Naive thymus-derived CD4-positive, alpha-beta T cell (primary cell): ENCODE measurements around the gene APOH. TPM values are rescaled to one million over a fixed set of nuclear protein-coding genes. Genes with fewer than 3 reads are reported as not detected.

ENCODE experiments used
- ATAC-seq: fragments of 150-1000 bp; cut with Tn5 transposase; 2 replicates; pipeline ENCODE4 v1.10.0; 2021; ENCODE audit warnings: mild to moderate bottlenecking, moderate library complexity
- CTCF ChIA-PET: fragments of 350-600 bp; sonication (Branson Sonifier 250); formaldehyde crosslinking; loops from one replicate; lab custom pipeline; 2021; ENCODE audit warnings: antibody characterized with exemption; lab: Charles Lee
- POLR2A ChIA-PET: fragments of 350-600 bp; sonication (Branson Sonifier 250); formaldehyde crosslinking; loops from one replicate; lab custom pipeline; 2021; ENCODE audit warnings: antibody characterized with exemption, inconsistent platforms; lab: Charles Lee
- DNase-seq, 9 donors: peaks; one replicate each; pipeline versions ENCODE4 v3.0.0 to v3.0.0-alpha.2; 2020 to 2022; ENCODE audit warnings: mixed read lengths in 1 of 9
- H3K27ac ChIP-seq: one replicate; pipeline ENCODE4 v1.7.0; 2013; ENCODE audit warnings: mild to moderate bottlenecking, low read depth, low read length, moderate library complexity
- H3K27me3 ChIP-seq, 2 donors: one replicate each; pipeline ENCODE4 v1.7.0; 2013; ENCODE audit warnings: low read length in 2 of 2, mild to moderate bottlenecking in 2 of 2, moderate library complexity in 2 of 2; ENCODE audit not compliant: control insufficient read depth in 2 of 2, insufficient read depth in 2 of 2
- H3K36me3 ChIP-seq, 3 experiments: 1 replicate in 2 of 3; 2 replicates in 1 of 3; pipeline ENCODE4 v1.7.0; 2013; ENCODE audit warnings: low read length in 3 of 3, mild to moderate bottlenecking in 3 of 3, moderate library complexity in 1 of 3; ENCODE audit not compliant: insufficient read depth in 3 of 3, control insufficient read depth in 2 of 3
- H3K4me1 ChIP-seq, 2 donors: one replicate each; pipeline ENCODE4 v1.7.0; 2013; ENCODE audit warnings: low read length in 2 of 2, mild to moderate bottlenecking in 2 of 2, moderate library complexity in 1 of 2; ENCODE audit not compliant: control insufficient read depth in 2 of 2, insufficient read depth in 2 of 2
- H3K4me3 ChIP-seq: 2 replicates; pipeline ENCODE4 v1.7.0; 2013; ENCODE audit warnings: mild to moderate bottlenecking, low read length
- H3K9me3 ChIP-seq, 3 experiments: 1 replicate in 2 of 3; 2 replicates in 1 of 3; pipeline ENCODE4 v1.7.0; 2013; ENCODE audit warnings: low read length in 3 of 3; ENCODE audit not compliant: control insufficient read depth in 2 of 3
- H3K27ac Mint-ChIP-seq, 9 donors: one replicate each; pipeline ENCODE4 v1.8.0; 2020 to 2022; ENCODE audit warnings: mixed read lengths in 9 of 9, mild to moderate bottlenecking in 8 of 9, moderate library complexity in 5 of 9, inconsistent platforms in 2 of 9
- H3K27me3 Mint-ChIP-seq, 5 donors: one replicate each; pipeline ENCODE4 v1.8.0; 2021 to 2022; ENCODE audit warnings: mixed read lengths in 5 of 5, mild to moderate bottlenecking in 1 of 5
- H3K36me3 Mint-ChIP-seq, 5 donors: one replicate each; pipeline ENCODE4 v1.8.0; 2020 to 2022; ENCODE audit warnings: mixed read lengths in 5 of 5, mild to moderate bottlenecking in 3 of 5, inconsistent platforms in 1 of 5
- H3K4me1 Mint-ChIP-seq, 7 donors: one replicate each; pipeline ENCODE4 v1.8.0; 2020 to 2022; ENCODE audit warnings: mixed read lengths in 7 of 7, mild to moderate bottlenecking in 3 of 7, inconsistent platforms in 1 of 7
- H3K4me3 Mint-ChIP-seq, 10 donors: one replicate each; pipeline ENCODE4 v1.8.0; 2020 to 2022; ENCODE audit warnings: mild to moderate bottlenecking in 10 of 10, mixed read lengths in 10 of 10, moderate library complexity in 6 of 10, inconsistent platforms in 2 of 10
- H3K9me3 Mint-ChIP-seq, 11 donors: one replicate each; pipeline ENCODE4 v1.8.0; 2020 to 2022; ENCODE audit warnings: mixed read lengths in 11 of 11, mild to moderate bottlenecking in 4 of 11, inconsistent platforms in 1 of 11, moderate library complexity in 1 of 11
- intact Hi-C, 2 donors: fragments of 100-400 bp; cut with micrococcal nuclease; formaldehyde crosslinking; loops; one replicate each; pipeline ENCODE4 v1.15.1; 2023
- polyA plus RNA-seq, 2 donors: library from polyadenylated mRNA; unstranded; fragments of 300-500 nt; fragmentation: Illumina TruSeq; gene quantifications; one replicate each; pipeline ENCODE4 v1.2.3, GENCODE V29; 2021
- total RNA-seq, 6 experiments: library from RNA in 5 of 6; stranded (reverse) in 5 of 6; gene quantifications; 1 replicate in 5 of 6; 2 replicates in 1 of 6; pipeline ENCODE4 v1.2.3 and lab custom pipeline; 2021 to 2026

Gene APOH, protein sequence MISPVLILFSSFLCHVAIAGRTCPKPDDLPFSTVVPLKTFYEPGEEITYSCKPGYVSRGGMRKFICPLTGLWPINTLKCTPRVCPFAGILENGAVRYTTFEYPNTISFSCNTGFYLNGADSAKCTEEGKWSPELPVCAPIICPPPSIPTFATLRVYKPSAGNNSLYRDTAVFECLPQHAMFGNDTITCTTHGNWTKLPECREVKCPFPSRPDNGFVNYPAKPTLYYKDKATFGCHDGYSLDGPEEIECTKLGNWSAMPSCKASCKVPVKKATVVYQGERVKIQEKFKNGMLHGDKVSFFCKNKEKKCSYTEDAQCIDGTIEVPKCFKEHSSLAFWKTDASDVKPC
- total RNA-seq (not detected), polyA plus RNA-seq (not detected), total RNA-seq (lab: John Stamatoyannopoulos, UW) (not detected)

DNA sequence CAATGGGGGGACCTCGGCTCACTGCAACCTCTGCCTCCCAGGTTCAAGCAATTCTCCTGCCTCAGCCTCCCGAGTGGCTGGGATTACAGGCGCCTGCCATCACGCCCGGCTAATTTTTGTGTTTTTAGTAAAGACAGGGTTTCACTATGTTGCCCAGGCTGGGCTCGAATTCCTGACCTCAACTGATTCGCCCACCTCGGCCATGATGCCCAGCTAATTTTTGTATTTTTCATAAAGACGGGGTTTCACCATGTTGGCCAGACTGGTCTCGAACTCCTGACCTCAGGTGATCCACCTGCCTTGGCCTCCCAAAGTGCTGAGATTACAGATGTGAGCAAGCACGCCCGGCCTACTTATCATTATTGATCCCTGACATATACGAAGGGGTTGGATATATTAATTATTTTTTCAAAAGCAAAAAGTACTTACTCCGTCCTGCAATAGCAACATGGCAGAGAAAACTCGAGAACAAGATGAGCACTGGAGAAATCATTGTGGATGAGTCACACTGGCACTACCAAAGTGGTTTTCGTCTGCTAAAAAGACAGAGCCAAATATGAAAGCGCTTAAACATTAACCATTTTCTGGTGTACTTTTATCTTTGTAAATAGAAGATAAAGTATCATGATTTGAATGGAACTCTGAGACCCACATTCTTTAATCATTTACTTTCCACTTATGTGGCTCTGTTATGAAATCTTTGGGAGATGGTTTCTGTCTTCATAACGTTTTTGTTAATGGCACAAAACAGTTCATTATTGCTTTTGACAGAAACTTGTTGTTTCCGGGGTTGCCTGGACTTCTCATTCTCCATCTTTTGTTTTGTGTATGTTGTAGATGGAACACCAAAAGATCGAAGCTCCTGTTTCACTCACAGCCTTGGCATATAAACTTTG, at the start of gene APOH:
APOH (minus strand) TSS at position 529 of the 896 bp plus-strand sequence; CDS start at position 493, 36 bp downstream.
- Histone ChIP-seq H3K27me3 (no peaks in the 10 kb centered on the region), H3K27ac (no peak within 1 kb of the TSS), H3K4me3 (no peak within 1 kb of the TSS), H3K4me1 (no peaks in the 10 kb centered on the region), H3K9me3 (no peaks in the 10 kb centered on the region), H3K36me3 (no peaks in the 10 kb centered on the region)
- Mint-ChIP-seq H3K27ac (no peak within 1 kb of the TSS), H3K27me3 (peaks cover 0 to 17% (median 0%) of the 10 kb centered on the region in 5 donors), H3K4me1 (peaks cover 3 to 12% (median 10%) of the 10 kb centered on the region in 7 donors), H3K4me3 (no peak within 1 kb of the TSS), H3K36me3 (no peaks in the 10 kb centered on the region), H3K9me3 (no peaks in the 10 kb centered on the region)
- ChIA-PET POLR2A (no interaction called here), CTCF (no interaction called here)
- intact Hi-C loops = no loop called here
- DNase-seq (no peak), ATAC-seq (no peak)

DNA sequence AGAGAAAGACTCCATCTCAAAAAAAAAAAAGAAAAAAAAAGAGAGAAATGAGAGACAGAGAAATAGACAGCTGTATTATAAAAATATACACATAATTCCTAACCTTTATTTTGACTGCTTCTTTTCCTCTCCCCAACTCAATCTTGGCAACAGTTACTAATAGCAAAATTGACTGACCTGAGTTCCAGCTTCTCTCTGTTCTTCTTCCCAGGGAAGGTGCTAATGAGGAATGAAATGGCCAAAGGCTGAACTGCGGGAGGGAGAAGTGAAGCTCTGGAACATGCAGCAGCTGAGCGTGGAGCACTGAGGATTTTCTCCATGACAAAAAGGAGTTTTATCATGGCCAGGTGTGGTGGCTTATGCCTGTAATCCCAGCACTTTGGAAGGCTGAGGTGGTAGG, 48.0 kb upstream of the APOH start:
- H3K4me1 Mint-ChIP-seq = peaks cover 0 to 8% (median 0%) of the 10 kb centered on the region in 7 donors
- DNase-seq (no peak), ATAC-seq (no peak)
- Histone ChIP-seq H3K36me3 (no peaks in the 10 kb centered on the region), H3K4me1 (no peaks in the 10 kb centered on the region), H3K27ac (no peak overlapping the region), H3K4me3 (no peak overlapping the region), H3K27me3 (no peaks in the 10 kb centered on the region), H3K9me3 (no peaks in the 10 kb centered on the region)
- ChIA-PET CTCF (interaction anchor here (0.6 kb wide), 1 partner anchor 234 kb away, joined by 3 read pairs; no protein-coding TSS in a partner anchor), POLR2A (no interaction called here)
- H3K27ac Mint-ChIP-seq = peak overlapping the region in 1 of 9 donors; percentile 30
- no peak overlapping the region for H3K4me3 Mint-ChIP-seq
- intact Hi-C loops = no loop called here
- peaks cover 0 to 2% (median 0%) of the 10 kb centered on the region in 11 donors for H3K9me3 Mint-ChIP-seq
- peaks cover 0 to 12% (median 0%) of the 10 kb centered on the region in 5 donors for H3K27me3 Mint-ChIP-seq
- H3K36me3 Mint-ChIP-seq = no peaks in the 10 kb centered on the region

DNA sequence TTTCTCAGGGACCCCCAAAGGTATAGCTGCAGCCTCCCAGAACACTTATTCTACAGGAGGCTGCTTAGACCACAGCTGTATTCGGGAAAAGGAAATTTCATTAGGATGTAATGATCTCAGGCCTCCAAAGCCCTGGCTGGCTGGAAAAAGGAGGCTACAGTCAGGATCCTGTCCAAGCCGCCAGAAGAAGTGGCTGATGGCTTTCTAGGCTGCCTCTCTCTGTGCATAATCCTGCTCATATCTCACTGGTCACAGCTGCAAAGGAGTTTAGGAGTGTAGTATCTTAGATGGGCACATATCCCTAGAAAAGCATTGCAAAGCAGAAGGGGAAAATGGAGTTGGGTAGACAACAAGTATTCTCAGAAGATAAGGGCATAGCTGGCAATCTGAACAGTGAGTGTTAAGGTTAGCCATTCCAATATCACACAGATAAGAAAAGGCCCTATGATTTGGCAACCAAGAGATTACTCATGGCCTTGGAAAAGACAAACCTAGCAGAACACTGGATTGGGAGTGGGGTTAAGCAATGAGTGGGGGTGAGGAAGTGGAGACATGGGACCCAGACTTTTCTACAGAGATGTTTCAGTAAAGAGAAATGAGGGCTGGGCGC, 47.2 kb upstream of the APOH start:
- H3K9me3 Mint-ChIP-seq = no peaks in the 10 kb centered on the region
- H3K27ac Mint-ChIP-seq = peak overlapping the region in 3 of 9 donors; percentile 43 to 87 (median 74)
- ChIA-PET CTCF (interaction anchor here (0.6 kb wide), 1 partner anchor 235 kb away, joined by 3 read pairs; no protein-coding TSS in a partner anchor), POLR2A (interaction anchor here (0.8 kb wide), 1 partner anchor 10 kb away, joined by 3 read pairs; no protein-coding TSS in a partner anchor)
- H3K27ac ChIP-seq = no peak overlapping the region
- no peaks in the 10 kb centered on the region for H3K9me3 ChIP-seq
- no peak for DNase-seq
- H3K4me3 ChIP-seq = no peak overlapping the region
- no peaks in the 10 kb centered on the region for H3K4me1 ChIP-seq
- no peak for ATAC-seq
- peaks cover 0 to 3% (median 0%) of the 10 kb centered on the region in 5 donors for H3K36me3 Mint-ChIP-seq
- no peaks in the 10 kb centered on the region for H3K36me3 ChIP-seq
- peaks cover 0 to 8% (median 0%) of the 10 kb centered on the region in 7 donors for H3K4me1 Mint-ChIP-seq
- H3K27me3 Mint-ChIP-seq = peaks cover 0 to 12% (median 0%) of the 10 kb centered on the region in 5 donors
- H3K27me3 ChIP-seq = no peaks in the 10 kb centered on the region
- intact Hi-C loops = no loop called here
- no peak overlapping the region for H3K4me3 Mint-ChIP-seq

DNA sequence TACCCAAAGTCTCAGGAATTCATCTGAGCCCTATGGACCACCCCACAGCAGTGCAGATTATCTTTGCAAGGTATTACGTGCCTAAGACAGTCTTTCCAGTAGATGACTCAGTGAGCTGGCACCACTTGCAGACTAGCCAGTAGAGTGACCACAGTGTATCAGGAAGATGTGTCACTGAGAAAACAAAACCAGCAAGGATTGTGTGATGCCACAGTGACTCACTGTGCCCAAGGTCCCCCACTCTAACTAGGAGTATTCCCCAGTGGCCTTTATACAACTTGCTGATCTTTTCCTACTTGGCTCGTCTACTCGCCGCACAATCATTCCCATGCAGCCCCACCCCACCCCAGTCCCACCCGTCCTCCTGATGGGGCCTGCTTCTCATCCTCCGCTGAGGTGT, 46.4 kb upstream of the APOH start:
- Mint-ChIP-seq H3K36me3 (peaks cover 0 to 5% (median 0%) of the 10 kb centered on the region in 5 donors), H3K27ac (no peak overlapping the region), H3K9me3 (peaks cover 0 to 3% (median 0%) of the 10 kb centered on the region in 11 donors), H3K4me1 (peaks cover 0 to 8% (median 0%) of the 10 kb centered on the region in 7 donors), H3K27me3 (peaks cover 0 to 13% (median 0%) of the 10 kb centered on the region in 5 donors), H3K4me3 (no peak overlapping the region)
- CTCF ChIA-PET = interaction anchor here (0.6 to 1.8 kb wide), 2 partner anchors 20 to 106 kb away, joined by 3 to 6 read pairs; no protein-coding TSS in a partner anchor
- H3K27ac ChIP-seq = no peak overlapping the region
- H3K27me3 ChIP-seq = no peaks in the 10 kb centered on the region
- ATAC-seq = no peak
- H3K36me3 ChIP-seq = no peaks in the 10 kb centered on the region
- intact Hi-C loops = no loop called here
- DNase-seq = no peak
- POLR2A ChIA-PET = no interaction called here
- H3K4me3 ChIP-seq = no peak overlapping the region
- no peaks in the 10 kb centered on the region for H3K4me1 ChIP-seq
- H3K9me3 ChIP-seq = no peaks in the 10 kb centered on the region

DNA sequence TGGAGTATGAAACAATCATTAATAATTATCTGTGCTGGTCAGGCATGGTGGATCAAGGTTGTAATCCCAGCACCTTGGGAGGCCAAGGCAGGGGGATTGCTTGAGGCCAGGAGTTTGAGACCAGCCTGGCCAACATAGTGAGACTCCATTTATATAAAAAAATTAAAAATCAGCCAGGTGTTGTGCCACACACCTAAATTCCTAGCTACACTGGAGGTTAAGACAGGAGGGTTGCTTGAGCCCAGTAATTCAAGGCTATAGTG, 44.3 kb upstream of the APOH start:
- intact Hi-C loops = no loop called here
- Histone ChIP-seq H3K36me3 (no peaks in the 10 kb centered on the region), H3K27ac (no peak overlapping the region), H3K4me1 (no peaks in the 10 kb centered on the region), H3K27me3 (no peaks in the 10 kb centered on the region), H3K9me3 (no peaks in the 10 kb centered on the region), H3K4me3 (no peak overlapping the region)
- Mint-ChIP-seq H3K27ac (no peak overlapping the region), H3K4me1 (peaks cover 0 to 8% (median 0%) of the 10 kb centered on the region in 7 donors), H3K9me3 (peaks cover 0 to 6% (median 0%) of the 10 kb centered on the region in 11 donors), H3K4me3 (no peak overlapping the region), H3K27me3 (peaks cover 0 to 16% (median 0%) of the 10 kb centered on the region in 5 donors), H3K36me3 (peaks cover 0 to 5% (median 0%) of the 10 kb centered on the region in 5 donors)
- DNase-seq = no peak
- POLR2A ChIA-PET = interaction anchor here (1.1 to 1.4 kb wide), 3 partner anchors 27 to 127 kb away, joined by 3 to 5 read pairs (median 3); no protein-coding TSS in a partner anchor
- no peak for ATAC-seq
- CTCF ChIA-PET = interaction anchor here (0.8 kb wide), 1 partner anchor 8 kb away, joined by 4 read pairs; no protein-coding TSS in a partner anchor
